HepG2 (cell line): ENCODE measurements around the gene KIF22. TPM values are rescaled to one million over a fixed set of nuclear protein-coding genes. Genes with fewer than 3 reads are reported as not detected.
A peak's percentile ranks its signal among the peaks of the same experiment; 100 is the strongest.

Experiments used
- ATAC-seq: fragments of 200-7000 bp; cut with Tn5 transposase; 3 replicates; pipeline ENCODE4 v1.9.1; 2020; ENCODE audit warnings: mild to moderate bottlenecking, moderate library complexity
- BruUV-seq: library from RNA; stranded (reverse); fragments of 400-500 nt; replicated peaks from 2 replicates; lab custom pipeline; 2021; lab: Mats Ljungman, UMichigan
- CTCF ChIA-PET: fragments of 300-600 bp; formaldehyde crosslinking; extraction: SDS; loops from one replicate; lab custom pipeline; 2021; ENCODE audit warnings: low total read pairs, inconsistent platforms, low intra/inter-chr PET ratio; lab: Yijun Ruan, JAX
- POLR2A ChIA-PET: fragments of 350-600 bp; sonication (Branson Sonifier 250); formaldehyde crosslinking; loops from one replicate; lab custom pipeline; 2020; ENCODE audit warnings: antibody characterized with exemption, inconsistent platforms; lab: Yijun Ruan, JAX
- DNase-seq: peaks from one replicate; pipeline ENCODE4 v3.0.0-alpha.2; 2015; ENCODE audit warnings: low spot score
- FAIRE-seq: peaks from 3 replicates; lab custom pipeline; 2011; peaks lifted over from hg19 to GRCh38; lab: Jason Lieb, UNC
- H2AFZ ChIP-seq: one replicate; pipeline ENCODE4 v1.6.1; 2011; ENCODE audit warnings: low read length, inconsistent platforms
- H3K27ac ChIP-seq: fragments of 300-600 bp; 3 replicates; pipeline ENCODE4 v1.8.0; 2011; ENCODE audit warnings: mixed run types, mild to moderate bottlenecking, mixed read lengths, low read length, inconsistent platforms; ENCODE audit not compliant: insufficient read depth; ENCODE audit errors: extremely low read length
- H3K27me3 ChIP-seq, 2 experiments: fragments of 200-600 bp in 1 of 2; 2 replicates in 1 of 2; 3 replicates in 1 of 2; pipeline versions ENCODE4 v1.6.0 to v1.8.0; 2011; ENCODE audit warnings: low read length in 2 of 2, mild to moderate bottlenecking in 2 of 2, moderate library complexity in 2 of 2, inconsistent platforms in 1 of 2; ENCODE audit not compliant: insufficient read depth in 2 of 2, control insufficient read depth in 1 of 2
- H3K36me3 ChIP-seq, 2 experiments: fragments of 200-600 bp in 1 of 2; replicated peaks in 1 of 2; 2 replicates in 1 of 2; 3 replicates in 1 of 2; pipeline versions ENCODE4 v1.5.1 to v1.8.0; 2011; ENCODE audit warnings: low read length in 2 of 2, inconsistent platforms in 1 of 2; ENCODE audit not compliant: insufficient read depth in 2 of 2, control insufficient read depth in 1 of 2
- H3K4me1 ChIP-seq: 2 replicates; pipeline ENCODE4 v1.5.1; 2012; ENCODE audit warnings: low read length, inconsistent platforms; ENCODE audit not compliant: insufficient read depth
- H3K4me2 ChIP-seq: 2 replicates; pipeline ENCODE4 v1.6.0; 2011; ENCODE audit warnings: low read depth, low read length, inconsistent platforms
- H3K4me3 ChIP-seq, 3 experiments: fragments of 200-600 bp in 1 of 3; sonication (generic), shearing (Covaris generic) in 1 of 3; replicated peaks in 1 of 3; 2 replicates each; pipeline ENCODE4 v1.5.1; 2011 to 2016; ENCODE audit warnings: low read length in 3 of 3, inconsistent platforms in 2 of 3, low read depth in 2 of 3, mild to moderate bottlenecking in 2 of 3, control low read depth in 1 of 3, mixed read lengths in 1 of 3; ENCODE audit not compliant: insufficient read depth in 1 of 3
- H3K79me2 ChIP-seq: one replicate; pipeline ENCODE4 v1.6.1; 2011; ENCODE audit warnings: low read length, inconsistent platforms; ENCODE audit not compliant: insufficient read depth
- H3K9ac ChIP-seq: 2 replicates; pipeline ENCODE4 v1.6.0; 2011; ENCODE audit warnings: mild to moderate bottlenecking, low read depth, low read length, inconsistent platforms; ENCODE audit not compliant: insufficient read depth
- H3K9me3 ChIP-seq: 2 replicates; pipeline ENCODE4 v1.5.1; 2012; ENCODE audit warnings: mild to moderate bottlenecking, low read length
- H4K20me1 ChIP-seq: 2 replicates; pipeline ENCODE4 v1.6.0; 2011; ENCODE audit warnings: inconsistent platforms, mild to moderate bottlenecking, low read length, moderate library complexity; ENCODE audit not compliant: insufficient read depth
- CEBPB ChIP-seq: IDR thresholded peaks from 2 replicates; pipeline ENCODE4 v1.6.1; 2011; ENCODE audit warnings: low read depth, low read length, improper control_type of control experiment, borderline replicate concordance
- ELF3 ChIP-seq: IDR thresholded peaks from 2 replicates; pipeline ENCODE4 v1.6.1; 2016; ENCODE audit warnings: missing genetic modification reagents, missing compliant biosample characterization
- GABPA ChIP-seq, 2 experiments: IDR thresholded peaks; 2 replicates each; pipeline ENCODE4 v1.6.1; 2011 to 2016; ENCODE audit warnings: low read depth in 2 of 2, low read length in 1 of 2, missing biosample characterization in 1 of 2, missing genetic modification characterization in 1 of 2
- GPN1 ChIP-seq: sonication (generic); formaldehyde crosslinking; IDR thresholded peaks from 2 replicates; pipeline ENCODE4 v1.5.1; 2020; ENCODE audit warnings: missing genetic modification reagents, borderline replicate concordance
- JUND ChIP-seq: sonication (generic); formaldehyde crosslinking; IDR thresholded peaks from 2 replicates; pipeline ENCODE4 v1.8.0; 2022; ENCODE audit warnings: mild to moderate bottlenecking, missing genetic modification reagents
- KLF6 ChIP-seq: IDR thresholded peaks from 2 replicates; pipeline ENCODE4 v1.8.0; 2016; ENCODE audit warnings: missing biosample characterization, missing genetic modification reagents
- POLR2A ChIP-seq, 2 experiments: IDR thresholded peaks; 2 replicates each; pipeline ENCODE4 v1.6.1; 2011; ENCODE audit warnings: low read depth in 2 of 2, low read length in 2 of 2, mild to moderate bottlenecking in 1 of 2, moderate library complexity in 1 of 2; ENCODE audit not compliant: insufficient read depth in 1 of 2
- SRY ChIP-seq: sonication (generic); formaldehyde crosslinking; IDR thresholded peaks from 2 replicates; pipeline ENCODE4 v1.8.0; 2022; ENCODE audit warnings: mild to moderate bottlenecking, missing genetic modification reagents
- TARDBP ChIP-seq: sonication (generic); formaldehyde crosslinking; IDR thresholded peaks from 2 replicates; pipeline ENCODE4 v1.8.0; 2022; ENCODE audit warnings: mild to moderate bottlenecking, missing genetic modification reagents
- ZBTB43 ChIP-seq: sonication (generic); formaldehyde crosslinking; conservative IDR thresholded peaks from 2 replicates; pipeline ENCODE4 v1.4.0; 2020; ENCODE audit warnings: missing genetic modification reagents
- ZGPAT ChIP-seq: IDR thresholded peaks from 2 replicates; pipeline ENCODE4 v1.6.1; 2016; ENCODE audit warnings: mild to moderate bottlenecking
- ZNF225 ChIP-seq: sonication (generic); formaldehyde crosslinking; IDR thresholded peaks from 2 replicates; pipeline ENCODE4 v1.4.0; 2020; ENCODE audit warnings: mild to moderate bottlenecking, missing genetic modification reagents
- ZNF343 ChIP-seq: sonication (generic); formaldehyde crosslinking; IDR thresholded peaks from 2 replicates; pipeline ENCODE4 v1.4.0; 2020; ENCODE audit warnings: mild to moderate bottlenecking, missing genetic modification reagents
- ZSCAN29 ChIP-seq: sonication (generic); formaldehyde crosslinking; conservative IDR thresholded peaks from 2 replicates; pipeline ENCODE4 v1.4.0; 2020; ENCODE audit warnings: mild to moderate bottlenecking, missing genetic modification reagents
- ZSCAN5A ChIP-seq: sonication (generic); formaldehyde crosslinking; IDR thresholded peaks from 2 replicates; pipeline ENCODE4 v1.8.0; 2022; ENCODE audit warnings: mild to moderate bottlenecking, missing genetic modification reagents, borderline replicate concordance
- WGBS: methylation state at CpG from one replicate; pipeline ENCODE4 v1.1.6; 2017; ENCODE audit warnings: low lambda C conversion rate; 5-methylcytosine and 5-hydroxymethylcytosine counted together
- in situ Hi-C: cut with HindIII; loops from 2 replicates; pipeline ENCODE4 v1.10.0; 2017; ENCODE audit warnings: low pct_unique_long_range_greater_than_20kb; ENCODE audit not compliant: extremely low pct_ligation_motif_present
- intact Hi-C: fragments of 100-400 bp; cut with micrococcal nuclease; formaldehyde crosslinking; loops from one replicate; pipeline ENCODE4 v1.10.0; 2022; ENCODE audit not compliant: unreplicated experiment
- polyA plus RNA-seq, 8 experiments: library from polyadenylated mRNA; depleted of rRNA in 3 of 8; stranded (reverse) in 7 of 8; unstranded in 1 of 8; fragments of >200 nt; fragmentation: Illumina TruSeq in 4 of 8; extraction: Trizol in 4 of 8; gene quantifications; 2 replicates each; pipeline versions ENCODE4 v1.2.1 to v1.2.3, GENCODE V29; 2011 to 2016; ENCODE audit warnings: low read depth in 4 of 8, missing spikeins in 1 of 8, mixed read lengths in 1 of 8; ENCODE audit not compliant: insufficient read depth in 1 of 8
- total RNA-seq, 5 experiments: library from RNA; depleted of rRNA; stranded (reverse); fragments of >200 nt; fragmentation: Illumina TruSeq; extraction: Trizol; gene quantifications; 2 replicates each; pipeline ENCODE4 v1.2.3, GENCODE V29; 2016; ENCODE audit warnings: low read depth in 1 of 5
- TF ChIP-seq, protein P1 (sequence below): sonication (generic); formaldehyde crosslinking; conservative IDR thresholded peaks from 2 replicates; pipeline ENCODE4 v1.5.0; 2020; ENCODE audit warnings: missing genetic modification reagents

KIF22 gene
- total and polyA plus RNA-seq, 2 of the 13 experiments (the other 11 are each of a cell fraction or from before 2014, with no cell fraction given): 95.8 to 118 TPM

- peak; percentile 53; the same call in 1 of the 2 replicates for TF ChIP-seq ZGPAT (CRISPR knock-in tag)
- no peak for TF ChIP-seq ZNF225
- TF ChIP-seq GPN1: no peak
- TF ChIP-seq TARDBP (CRISPR knock-in tag): 0 out of 2 replicates have a peak, but pooled peaks have one; percentile 23
- no peak for TF ChIP-seq SRY
- TF ChIP-seq ELF3 (CRISPR knock-in tag): 0 out of 2 replicates have a peak, but pooled peaks have one; percentile 31
- TF ChIP-seq ZSCAN5A: no peak
- 0 out of 4 replicates have a peak, but pooled peaks of 1 of the 2 experiments have one; percentile 7 for TF ChIP-seq POLR2A (IDR thresholded peaks at IDR 0.05; ENCODE audit: insufficient read depth in 1 of 2, low read depth in 2 of 2, low read length in 2 of 2)
Observed at GRCh38 chr16:29820271-29820701, 29.7 kb downstream of the KIF22 start, which contains the start of gene MVP (continued).

DNA sequence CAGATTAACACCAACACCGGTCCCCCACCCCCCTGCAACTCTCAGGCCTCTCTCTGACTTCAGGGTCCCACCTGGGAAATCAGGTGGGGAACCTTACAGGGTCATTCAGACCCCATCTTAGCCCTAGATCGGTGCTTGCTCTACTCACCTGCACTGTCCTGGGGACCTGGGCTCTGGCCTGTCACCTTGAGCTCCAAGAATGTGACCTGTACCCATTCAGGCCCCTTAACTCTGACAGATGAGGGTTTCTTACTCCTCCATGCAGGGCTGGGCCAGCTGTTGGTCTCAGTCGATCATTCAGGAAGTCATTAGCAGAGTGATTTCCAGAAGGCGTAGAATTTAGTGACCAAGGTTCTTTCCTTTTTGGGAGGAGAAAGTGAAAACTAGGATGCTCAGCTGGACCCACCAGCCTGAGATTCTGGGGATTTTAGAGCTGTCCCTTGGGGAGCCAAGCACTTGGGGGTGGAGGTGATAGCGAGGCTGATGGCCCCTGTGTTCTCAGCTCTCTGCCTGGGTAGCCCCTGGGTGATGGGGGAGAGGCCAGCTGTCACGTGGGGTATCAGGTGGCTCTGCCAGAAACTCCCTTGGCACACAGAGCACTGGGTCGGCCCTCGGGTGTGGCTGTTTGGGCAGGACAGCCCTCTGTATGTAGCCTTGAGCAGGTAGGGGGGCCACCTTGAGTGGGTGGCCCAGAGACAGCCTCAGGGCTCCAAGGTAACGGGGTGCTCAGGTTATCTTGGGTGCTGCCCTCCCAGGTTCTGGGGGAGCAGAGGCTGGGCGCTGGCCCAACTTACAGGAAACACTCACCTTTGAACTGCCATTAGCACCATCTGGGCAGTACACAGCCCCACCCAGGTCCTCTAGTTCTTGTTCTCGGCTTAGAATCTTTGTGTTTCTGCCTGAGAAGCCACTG, 30.4 kb downstream of the KIF22 start:
- in situ Hi-C loops (loop anchor here (25.0 kb wide), 1 partner anchor 841 kb away; the partner anchor contains the start of genes FBRS and PRR14), intact Hi-C loops (no loop called here)
- Histone ChIP-seq H3K9me3 (no peaks in the 10 kb centered on the region), H3K4me1 (peaks cover 91% of the 10 kb centered on the region), H3K4me2 (peak overlapping the region; percentile 86), H3K9ac (peak overlapping the region; percentile 56), H3K27me3 (no peaks in the 10 kb centered on the region; a peak in 2 of 5 replicates), H3K27ac (peak overlapping the region; percentile 53), H3K36me3 (peaks cover 0 to 9% of the 10 kb centered on the region in 2 experiments; a peak in 2 of 5 replicates), H3K79me2 (peaks cover 29% of the 10 kb centered on the region), H3K4me3 (peak overlapping the region; percentile 59 to 71 (median 71)), H4K20me1 (peaks cover 5% of the 10 kb centered on the region; the same call in 1 of the 2 replicates), H2AFZ (no peak overlapping the region)
- no peak for ATAC-seq
- ChIA-PET CTCF (interaction anchor here (3.3 kb wide), 1 partner anchor 27 kb away, joined by 12 read pairs; no protein-coding TSS in a partner anchor), POLR2A (interaction anchor here (0.6 to 7.0 kb wide), 17 partner anchors 6 to 245 kb away, joined by 3 to 145 read pairs (median 5); partner anchors contain the start of genes ALDOA, ASPHD1, CDIPT and KIF22)
- no peak for FAIRE-seq
- BruUV-seq: TSS peak; percentile 46
- 24% methylated on average over 6 of the region's 11 CpGs for WGBS
- DNase-seq: no peak
- TF ChIP-seq GABPA (IDR thresholded peaks at IDR 0.05; ENCODE audit: low read depth, low read length) (no peak), GABPA (CRISPR knock-in tag; IDR thresholded peaks at IDR 0.05; ENCODE audit: low read depth) (0 out of 2 replicates have a peak, but pooled peaks have one; percentile 34), CEBPB (no peak), JUND (CRISPR knock-in tag) (no peak), KLF6 (peak; percentile 19; the same call in 1 of the 2 replicates), ZSCAN29 (0 out of 2 replicates have a peak, but pooled peaks have one; percentile 10), ZBTB43 (no peak), ZNF343 (CRISPR knock-in tag) (peak; percentile 66; the same call in 1 of the 2 replicates)
- TF ChIP-seq, protein P1, sequence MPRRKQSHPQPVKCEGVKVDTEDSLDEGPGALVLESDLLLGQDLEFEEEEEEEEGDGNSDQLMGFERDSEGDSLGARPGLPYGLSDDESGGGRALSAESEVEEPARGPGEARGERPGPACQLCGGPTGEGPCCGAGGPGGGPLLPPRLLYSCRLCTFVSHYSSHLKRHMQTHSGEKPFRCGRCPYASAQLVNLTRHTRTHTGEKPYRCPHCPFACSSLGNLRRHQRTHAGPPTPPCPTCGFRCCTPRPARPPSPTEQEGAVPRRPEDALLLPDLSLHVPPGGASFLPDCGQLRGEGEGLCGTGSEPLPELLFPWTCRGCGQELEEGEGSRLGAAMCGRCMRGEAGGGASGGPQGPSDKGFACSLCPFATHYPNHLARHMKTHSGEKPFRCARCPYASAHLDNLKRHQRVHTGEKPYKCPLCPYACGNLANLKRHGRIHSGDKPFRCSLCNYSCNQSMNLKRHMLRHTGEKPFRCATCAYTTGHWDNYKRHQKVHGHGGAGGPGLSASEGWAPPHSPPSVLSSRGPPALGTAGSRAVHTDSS: no peak
